ENCODE measurements around the gene GRK4.

Gene GRK4

GRCh38 chr4:3074846-3075651 is 111.7 kb downstream of the GRK4 start:
- peak; percentile 53 for DNase-seq

- no peak for DNase-seq
Observed at GRCh38 chr4:3075652-3075981, 112.2 kb downstream of the GRK4 start.

- DNase-seq = no peak
Observed at GRCh38 chr4:3077796-3078195, 114.4 kb downstream of the GRK4 start.

- DNase-seq = no peak
Observed at GRCh38 chr4:3079694-3080123, 116.3 kb downstream of the GRK4 start.

- no peak for DNase-seq
Observed at GRCh38 chr4:3082925-3083515, 119.6 kb downstream of the GRK4 start.

GRCh38 chr4:3083732-3084131 is 120.4 kb downstream of the GRK4 start:
- no peak for DNase-seq

- DNase-seq = no peak
Observed at GRCh38 chr4:3085948-3086670, 122.7 kb downstream of the GRK4 start.

- DNase-seq = no peak
Observed at GRCh38 chr4:3087115-3087797, 123.9 kb downstream of the GRK4 start.

All from CD4-positive, alpha-beta T cell treated with Interleukin-17A for 1 hour (primary cell).